NCI-H146 treated with DMSO at 0.1 percent for 48 hours (cell line): ENCODE results near the gene RIN2.
"Not testable (repeated sequence)": the region's sequence is repeated elsewhere in the genome, so short reads cannot be mapped to it uniquely, and the experiment has no call there.

Experiments used
- DNase-seq: peaks from one replicate; lab custom pipeline; 2025; ENCODE audit not compliant: unreplicated experiment; lab: John Stamatoyannopoulos, UW

RIN2 gene

DNA sequence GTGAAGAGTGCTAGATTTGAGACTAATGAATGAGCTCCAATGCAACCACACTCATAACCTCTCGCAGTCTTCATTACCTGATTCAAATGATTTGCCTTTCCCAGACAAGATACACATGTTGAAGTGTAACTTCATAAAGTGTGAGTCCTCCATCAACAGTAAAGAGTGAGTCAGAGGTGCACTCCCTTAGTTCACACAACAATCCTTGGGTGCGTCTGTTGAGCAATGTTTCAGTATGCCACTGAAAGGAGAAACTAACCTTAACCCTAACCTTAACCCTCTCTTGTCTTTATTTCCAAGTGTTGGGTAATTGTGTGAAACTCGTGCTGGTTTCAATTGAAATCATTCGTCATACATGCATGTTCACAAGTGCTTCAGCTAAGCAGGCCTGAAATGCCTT lies 21.0 kb upstream of the RIN2 start:
- DNase-seq: no peak

DNA sequence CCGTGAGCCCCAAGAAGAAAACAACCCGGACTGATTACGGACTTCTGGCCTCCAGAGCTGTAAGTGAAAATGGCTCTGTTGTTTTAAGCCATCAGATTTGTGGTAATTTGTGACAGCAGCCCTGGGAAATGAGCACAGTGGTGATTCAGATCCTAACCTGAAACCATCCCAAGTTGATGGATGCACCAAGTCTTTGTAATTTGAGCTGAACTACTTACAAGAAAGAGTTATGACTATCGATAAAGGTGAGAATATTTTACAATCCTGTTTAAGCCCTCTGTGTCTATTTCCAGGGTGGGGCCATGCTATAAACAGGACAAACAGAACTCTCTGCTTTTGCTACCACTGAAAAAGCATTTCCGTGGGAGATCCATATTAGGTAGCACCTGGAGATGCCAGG lies 19.1 kb upstream of the RIN2 start:
- DNase-seq: no peak

DNA sequence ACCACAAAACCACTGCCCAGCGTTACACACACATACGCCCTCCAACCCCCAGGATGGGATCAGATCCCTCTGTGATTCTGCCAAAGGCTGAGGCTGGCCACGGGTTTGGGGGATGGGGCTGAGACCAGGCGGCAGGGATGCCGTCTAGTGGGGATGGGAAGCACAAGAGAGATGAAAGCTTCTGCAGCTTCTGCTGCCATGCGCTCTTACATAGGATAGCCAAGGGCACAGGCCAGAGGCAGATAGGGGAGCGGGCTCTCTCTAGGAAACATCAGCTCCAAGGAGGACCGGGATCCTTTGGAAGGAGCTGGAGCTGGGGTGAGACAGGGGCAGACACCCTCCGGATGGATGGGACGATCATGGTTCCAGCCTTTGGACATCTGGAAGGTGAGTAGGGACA lies 18.7 kb upstream of the RIN2 start:
- DNase-seq: no peak

DNA sequence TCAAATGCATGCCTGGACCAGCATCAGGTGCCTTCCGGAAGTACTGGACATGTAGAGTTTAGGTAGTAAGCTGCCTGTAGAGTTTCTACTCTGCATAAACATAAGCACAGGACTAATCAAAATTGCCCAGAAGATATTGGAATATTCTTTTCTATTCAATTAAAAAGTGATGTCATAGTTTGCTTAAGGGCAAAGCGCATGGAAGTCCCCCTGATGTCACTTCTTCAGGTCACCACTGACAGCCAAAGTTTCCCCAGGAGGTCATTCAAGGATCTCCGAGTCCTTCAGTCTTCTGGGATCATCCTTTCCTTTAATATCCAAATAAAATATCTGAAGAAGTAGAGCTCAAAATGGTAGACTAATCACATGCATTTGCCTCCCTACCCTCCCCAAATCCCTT lies 17.5 kb upstream of the RIN2 start:
- DNase-seq: no peak

DNA sequence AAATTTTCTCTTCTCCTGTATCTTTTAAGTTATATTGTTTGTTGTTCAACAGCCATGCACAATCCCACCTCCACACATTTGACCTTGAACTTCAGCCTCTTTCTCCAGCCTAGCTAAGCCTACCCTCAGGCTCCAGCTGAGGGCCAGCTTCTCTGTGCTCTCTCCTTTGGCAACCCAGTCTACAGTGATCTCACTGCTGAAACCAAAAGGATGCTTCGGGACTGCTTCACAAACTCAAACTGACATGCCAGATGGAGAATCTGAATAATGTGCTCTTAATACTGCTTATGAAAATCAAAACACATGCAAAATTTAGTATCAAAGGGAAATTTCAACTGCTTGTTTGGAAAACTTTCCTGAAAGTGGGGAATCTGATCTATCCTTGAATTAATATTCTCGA lies 16.1 kb upstream of the RIN2 start:
- no peak for DNase-seq

DNA sequence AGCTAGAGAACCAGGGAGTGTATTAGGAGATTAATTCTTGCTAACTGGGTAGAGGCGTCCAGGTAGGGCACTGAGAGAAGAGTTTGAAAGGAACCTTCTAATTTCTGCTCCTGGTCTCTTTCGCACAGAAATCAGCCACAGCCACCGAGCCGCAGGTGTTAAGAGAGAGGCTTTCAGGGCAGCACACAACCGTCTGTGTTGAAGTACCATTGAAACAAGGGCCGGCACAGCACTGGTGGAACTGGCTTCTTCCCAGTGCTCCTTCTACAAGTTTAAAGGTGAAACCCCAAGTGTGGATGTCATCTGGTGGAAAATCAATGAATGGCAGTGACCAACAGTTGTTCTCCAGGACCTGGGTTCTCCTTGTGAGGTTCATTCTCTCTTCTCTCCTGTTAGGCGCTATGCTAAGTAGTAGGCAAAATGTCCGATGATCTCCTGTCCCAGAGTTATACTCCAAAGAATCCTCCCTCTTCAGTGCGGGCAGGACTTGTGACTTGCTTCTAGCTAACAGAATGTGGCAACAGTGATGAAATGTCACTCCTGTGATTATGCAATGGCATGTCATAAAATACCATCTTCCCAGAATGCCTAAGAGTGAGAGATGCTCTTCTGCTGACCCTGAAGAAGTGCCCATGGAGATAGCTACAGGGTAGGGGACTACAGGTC lies 15.0 kb upstream of the RIN2 start:
- no peak for DNase-seq

DNA sequence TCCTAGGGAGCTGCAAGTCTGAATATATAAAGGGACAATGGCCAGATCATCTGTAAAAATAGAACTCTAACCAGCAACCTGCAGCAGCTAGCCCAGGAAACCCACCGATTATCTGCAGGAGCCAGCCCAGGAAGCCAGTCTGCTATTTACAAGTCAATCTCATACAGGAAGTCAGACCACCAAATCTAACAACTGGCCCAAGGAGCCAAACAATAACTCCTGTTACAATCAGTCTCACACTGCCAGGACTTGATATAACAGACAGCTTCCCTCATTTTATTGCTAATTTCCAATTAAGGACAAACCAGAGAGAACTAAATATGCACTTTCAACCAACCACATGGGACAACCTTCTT lies 14.4 kb upstream of the RIN2 start:
- DNase-seq: no peak

DNA sequence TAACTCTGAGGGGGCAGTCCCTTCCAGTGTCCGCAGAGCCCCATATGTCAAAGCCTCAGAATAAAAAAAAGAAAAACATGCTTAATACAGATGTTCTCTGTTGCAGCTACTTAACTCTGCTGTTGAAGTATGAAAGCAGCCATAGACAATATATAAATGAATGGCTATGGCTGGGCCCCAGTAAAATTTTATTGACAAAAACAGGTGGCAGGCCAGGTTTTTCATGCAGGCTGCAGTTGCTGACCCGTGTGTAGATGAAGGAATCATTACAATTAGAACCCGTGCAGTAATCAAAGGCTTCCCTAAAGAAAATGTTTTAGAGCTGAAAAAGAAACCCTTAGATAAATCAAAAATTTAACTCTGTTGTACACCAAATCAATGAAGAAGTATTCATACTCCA lies 13.0 kb upstream of the RIN2 start:
- no peak for DNase-seq

DNA sequence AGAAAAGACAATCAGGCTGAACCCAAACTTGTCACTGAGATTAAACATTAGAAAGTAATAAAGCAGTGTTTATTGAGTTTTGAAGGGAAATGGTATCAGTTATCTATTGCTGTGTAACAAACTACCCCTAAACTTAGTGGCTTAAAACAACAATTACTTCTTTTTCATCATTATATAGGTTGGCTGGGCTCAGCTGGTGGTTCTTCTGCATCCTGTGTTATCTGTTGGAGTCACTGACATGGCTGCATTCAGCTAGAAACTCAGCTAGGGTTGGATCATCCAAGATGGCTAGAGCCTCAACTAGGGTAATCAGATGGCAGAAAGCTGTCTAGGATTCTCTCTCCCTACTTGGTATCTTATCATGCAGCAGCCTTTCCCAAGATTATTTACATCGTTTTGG lies 12.5 kb upstream of the RIN2 start:
- no peak for DNase-seq

DNA sequence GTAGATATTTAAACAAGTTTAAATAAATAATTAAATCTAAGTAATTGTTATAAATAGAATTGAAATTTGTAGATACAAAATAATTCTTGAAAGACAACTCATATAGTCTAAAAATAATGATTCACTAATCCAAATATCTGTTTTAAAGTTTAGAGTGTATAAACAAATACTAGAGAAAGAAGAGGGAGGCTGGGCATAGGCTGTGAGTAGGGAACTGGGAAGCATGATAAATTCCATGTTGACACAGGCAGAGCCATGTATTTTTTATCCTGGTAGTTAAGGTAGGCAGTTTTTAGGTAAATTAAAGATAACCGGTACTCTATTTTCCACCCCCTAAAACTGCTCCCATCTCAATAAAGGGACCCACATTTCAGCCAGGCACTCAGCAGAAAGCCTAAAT lies 11.7 kb upstream of the RIN2 start:
- DNase-seq: no peak

DNA sequence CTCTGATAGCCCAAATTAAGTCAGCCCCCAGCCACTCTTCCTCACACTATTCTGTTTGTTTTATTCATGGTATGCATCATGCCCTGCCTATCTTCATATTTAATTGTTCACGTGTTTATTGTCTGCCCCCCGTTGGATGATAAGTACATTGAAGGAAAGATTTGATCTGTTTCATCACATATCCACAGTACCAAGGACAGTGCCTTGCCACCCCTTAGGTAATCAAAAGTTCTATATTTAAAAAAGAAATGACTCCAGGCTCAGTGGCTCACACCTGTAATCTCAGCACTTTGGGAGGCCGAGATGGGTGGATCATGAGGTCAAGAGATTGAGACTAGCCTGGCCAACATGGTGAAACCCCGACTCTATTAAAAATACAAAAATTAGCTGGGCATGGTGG lies 10.2 kb upstream of the RIN2 start:
- DNase-seq: no peak

DNA sequence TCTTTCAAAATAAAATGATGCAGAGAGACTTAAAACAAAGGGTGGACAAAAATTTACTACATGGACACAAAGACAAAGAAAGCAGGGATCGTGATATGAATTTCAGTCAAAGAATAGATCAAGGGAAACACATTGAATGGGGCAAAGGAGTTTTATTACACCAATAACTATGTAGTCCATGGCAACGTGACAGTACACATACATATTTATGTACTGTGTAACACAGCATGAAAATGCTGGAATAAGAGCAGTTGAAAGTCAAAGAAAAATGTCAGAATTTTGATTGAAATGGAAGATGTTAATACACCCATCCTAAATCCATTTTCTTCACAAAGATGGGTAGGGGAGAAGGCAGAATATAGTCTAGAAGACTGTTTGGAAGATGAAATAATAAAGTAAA lies 9.4 kb upstream of the RIN2 start:
- no peak for DNase-seq

DNA sequence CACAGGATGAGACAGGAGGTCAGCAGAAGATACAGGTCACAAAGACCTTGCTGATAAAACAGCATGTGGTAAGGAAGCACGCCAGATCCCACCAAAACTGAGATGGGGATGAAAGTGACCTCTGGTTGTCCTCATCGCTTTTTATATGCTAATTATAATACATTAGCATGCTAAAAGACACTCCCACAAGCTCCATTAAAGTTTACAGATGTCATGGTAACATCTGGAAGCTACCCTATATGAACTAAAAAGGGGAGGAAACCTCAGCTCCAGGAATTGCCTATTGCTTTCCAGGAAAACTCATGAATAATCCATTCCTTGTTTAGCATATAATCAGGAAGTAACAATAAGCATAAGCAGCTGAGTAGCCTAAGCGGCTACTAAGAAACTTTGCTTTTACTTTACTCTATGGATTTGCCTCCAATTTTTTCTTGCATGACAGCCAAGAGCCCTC lies 8.4 kb upstream of the RIN2 start:
- no peak for DNase-seq

DNA sequence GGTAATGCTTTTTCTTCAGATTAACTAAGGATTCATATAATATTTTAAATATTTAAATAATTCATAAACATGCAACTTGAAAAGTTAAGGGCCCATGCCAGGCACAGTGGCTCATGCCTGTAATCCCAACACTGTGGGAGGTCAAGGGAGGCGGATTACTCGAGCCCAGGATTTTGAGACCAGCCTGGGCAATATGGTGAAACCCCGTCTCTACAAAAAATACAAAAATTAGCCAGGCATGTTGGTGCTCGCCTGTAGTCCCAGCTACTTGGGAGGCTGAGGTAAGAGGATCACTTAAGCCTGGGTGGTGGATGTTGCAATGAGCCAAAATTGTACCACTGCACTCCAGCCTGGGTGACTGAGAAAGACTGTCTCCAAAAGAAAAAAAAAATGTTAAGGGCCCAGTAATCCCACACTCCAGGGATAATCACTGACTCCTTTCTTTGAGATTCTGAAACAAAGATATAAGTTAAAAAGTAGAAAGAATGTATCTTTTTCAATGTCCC lies 7.9 kb upstream of the RIN2 start:
- DNase-seq: no peak

DNA sequence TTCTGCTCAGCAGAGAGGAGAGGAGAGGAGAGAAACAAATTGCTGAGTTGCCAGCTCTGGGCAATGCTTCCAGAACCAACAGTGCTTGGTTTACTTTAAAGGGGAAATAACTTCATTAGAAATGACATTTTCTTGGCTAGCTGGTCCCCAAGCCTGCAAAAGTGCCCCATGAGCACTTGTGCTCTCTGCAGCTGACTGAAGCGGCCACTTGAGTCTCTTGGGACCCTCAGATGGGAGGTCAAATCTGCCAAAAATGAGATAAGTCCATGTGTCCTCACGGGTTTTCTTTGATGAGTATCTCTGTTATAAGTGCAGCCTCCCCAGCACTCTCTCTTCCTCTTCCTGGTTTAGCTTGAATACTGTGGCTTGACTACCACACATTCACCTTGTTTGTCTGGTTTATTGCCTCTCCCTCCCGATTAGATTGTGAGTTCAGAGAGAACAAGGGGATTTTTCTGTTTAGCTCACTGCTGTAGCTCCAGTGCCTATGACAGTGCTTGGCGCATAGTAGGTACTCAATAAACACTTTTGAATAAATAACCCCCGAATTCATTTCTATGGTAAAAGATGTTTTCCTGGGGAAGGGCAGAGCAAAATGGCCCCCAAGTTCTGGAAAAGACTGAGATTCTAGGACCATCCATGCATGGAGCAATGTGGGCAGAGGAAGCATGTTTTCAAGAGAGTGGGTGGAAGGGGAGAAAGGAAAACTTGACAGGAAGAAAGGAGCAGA lies 7.0 kb upstream of the RIN2 start:
- no peak for DNase-seq

DNA sequence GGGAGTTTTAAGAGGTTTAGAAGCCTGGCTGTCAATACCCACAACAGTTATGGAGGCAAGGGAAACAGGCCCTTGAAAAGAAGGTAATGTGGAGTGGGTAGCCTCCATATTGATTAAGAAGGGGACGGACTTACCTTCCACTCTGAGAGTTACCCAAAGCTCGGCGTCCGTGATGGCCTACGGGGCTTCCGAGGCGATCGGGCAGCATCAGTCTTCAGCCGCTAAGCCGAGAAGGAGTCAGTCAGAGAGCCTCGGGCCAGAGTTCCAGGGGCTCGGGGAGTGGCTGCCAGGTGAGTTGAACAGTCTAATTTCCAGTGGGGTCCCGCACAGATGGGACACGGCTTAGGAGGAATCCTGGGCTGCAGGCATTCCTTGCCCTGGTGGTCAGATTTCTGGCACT lies 3.9 kb upstream of the RIN2 start:
- not testable (repeated sequence) for DNase-seq

DNA sequence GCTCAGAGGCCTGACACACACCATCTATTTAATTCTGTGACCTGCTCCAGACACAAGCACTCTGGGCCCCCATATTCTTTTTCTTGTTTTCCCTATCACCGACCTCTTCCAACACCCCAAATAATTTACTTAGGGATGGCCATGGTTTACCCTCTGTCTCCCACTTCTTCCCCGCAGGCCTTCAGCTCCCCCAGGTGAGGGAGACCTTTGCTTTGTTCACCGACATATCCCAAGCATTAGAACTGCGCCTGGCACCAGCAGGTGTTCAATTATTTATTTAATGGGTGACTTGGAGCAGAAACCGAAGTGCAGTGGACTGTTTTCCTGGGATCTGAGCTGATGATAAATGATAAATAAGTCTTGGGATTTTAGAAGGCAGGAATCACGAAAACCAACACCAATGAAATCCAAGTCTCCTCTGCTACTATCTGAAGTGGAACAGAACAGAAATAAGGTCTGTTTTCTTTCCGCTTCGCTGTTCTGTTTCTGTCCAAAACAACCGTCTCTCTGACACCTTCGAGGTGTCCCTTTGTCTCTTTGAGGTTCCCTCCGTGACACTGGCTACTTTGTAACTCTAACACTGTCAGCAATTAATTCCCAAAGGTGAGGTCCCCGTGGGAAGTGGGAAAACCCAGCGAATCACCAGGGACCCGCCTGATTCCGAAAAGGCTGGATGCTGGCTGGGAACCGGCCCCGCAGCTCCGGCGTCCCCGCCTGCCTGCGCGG lies 1.1 kb upstream of the RIN2 start:
- DNase-seq: peak; percentile 73

DNA sequence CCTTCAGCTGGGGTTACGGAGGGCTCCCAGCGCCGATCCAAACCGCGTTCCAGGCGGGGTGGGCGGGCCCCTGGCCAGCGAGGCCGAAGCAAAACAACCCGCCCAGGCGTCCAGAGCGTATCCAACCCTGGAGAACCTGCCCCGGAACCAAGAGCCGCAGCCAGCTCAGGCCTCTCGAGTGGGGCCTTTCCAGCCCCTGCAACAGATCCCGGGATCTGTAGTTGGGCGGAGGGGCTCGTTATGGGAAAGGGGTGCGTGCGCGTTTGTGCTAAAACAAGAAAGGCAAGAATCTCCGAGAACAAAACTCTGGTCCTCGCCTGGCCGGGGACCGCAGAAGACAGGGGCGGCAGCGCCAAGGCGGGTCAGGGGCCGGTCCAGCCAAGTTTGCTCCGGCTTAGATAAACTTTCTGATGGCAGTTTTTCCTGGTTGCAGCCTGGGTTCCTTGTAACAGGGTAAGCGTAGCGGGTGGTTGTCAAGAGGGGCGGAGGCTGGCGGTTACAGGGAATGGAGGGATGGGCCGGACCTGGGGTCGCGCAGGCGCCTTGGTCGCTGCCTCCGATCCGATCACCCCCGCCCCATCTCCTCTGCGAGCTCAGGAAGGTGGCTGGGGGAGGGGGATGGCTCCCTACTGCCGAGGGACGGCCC lies 448 bp upstream of the RIN2 start:
- peak; percentile 90 for DNase-seq

DNA sequence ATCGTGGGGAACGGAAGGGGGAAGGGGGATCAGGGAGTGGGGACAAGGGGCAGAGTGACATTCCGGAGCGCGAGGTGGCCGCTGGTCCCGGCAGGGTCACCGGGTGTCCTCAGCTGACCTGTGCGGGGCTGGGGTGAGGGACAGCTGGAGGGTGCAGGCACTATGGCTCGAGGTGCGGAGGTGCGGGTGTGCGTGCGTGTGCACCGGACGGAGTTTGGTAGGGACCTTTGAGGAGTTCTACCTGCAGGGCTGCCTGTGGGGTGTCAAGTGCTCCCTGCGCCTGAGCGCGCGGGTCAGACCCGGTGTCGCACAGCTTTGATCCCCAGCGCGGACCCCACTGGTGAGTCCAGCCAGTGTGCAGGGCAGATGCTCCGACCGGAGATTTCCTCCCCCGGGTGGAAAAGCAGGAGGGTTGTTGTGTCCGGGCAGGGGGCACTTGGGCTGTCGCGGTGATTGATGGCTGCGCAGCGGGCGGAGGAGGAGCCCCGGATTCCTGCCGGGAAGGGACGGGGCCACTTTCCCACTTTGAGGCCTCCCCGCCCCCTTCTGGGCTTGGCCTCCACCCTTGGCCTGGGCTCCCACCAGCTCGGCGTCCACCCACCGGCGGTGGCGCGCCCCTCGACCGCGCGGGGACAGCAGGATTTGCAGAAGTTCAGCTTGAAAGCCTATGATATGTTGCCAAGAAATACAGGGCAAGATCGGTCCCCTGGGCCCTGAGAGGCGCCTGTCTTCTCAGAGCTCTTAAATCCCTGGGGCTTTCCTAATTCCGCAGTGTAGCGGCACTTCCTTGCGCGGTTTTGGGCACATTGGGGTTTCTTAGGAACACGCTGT lies 658 bp downstream of the RIN2 start:
- DNase-seq: no peak

DNA sequence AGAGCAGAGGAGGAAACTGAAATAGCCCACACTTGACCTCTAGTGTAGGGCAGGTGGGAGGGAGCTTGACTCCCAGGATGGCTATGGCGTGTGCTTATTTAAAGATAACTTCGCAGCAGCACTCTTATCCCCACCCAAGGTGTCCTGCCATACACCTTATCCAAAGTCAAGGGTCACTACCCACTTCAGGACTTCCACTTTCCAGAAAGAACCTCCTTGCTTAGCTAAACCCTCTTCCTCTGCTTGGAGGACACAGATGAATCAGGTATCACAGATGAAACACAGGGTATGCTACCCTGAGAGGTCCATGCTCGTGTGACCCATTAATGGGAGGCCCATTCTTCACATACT lies 2.3 kb downstream of the RIN2 start:
- DNase-seq: no peak

DNA sequence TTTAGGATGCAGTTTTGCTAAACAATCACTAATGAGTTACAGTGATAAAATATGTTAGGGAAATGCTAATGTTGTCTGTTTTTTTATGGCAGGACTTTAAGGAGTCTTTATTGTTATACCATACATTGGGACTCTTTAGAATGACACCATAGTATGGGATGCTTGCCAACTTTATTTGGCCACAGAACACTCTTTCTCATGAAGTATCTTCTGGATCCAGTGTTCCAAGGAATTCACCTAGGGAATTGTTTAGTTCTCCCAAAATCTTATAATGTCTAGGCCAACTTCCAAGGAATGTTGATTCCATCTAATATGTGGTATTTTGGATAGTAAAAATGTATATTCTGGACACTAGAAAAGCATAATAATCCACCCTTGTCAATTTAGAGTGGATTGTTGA lies 3.3 kb downstream of the RIN2 start:
- no peak for DNase-seq
